HEK293T (cell line): ENCODE measurements around the gene ATPAF2.

Experiments used
- BHLHE40 ChIP-seq: fragments of 450-650 bp; IDR thresholded peaks from 2 replicates; pipeline ENCODE4 v1.6.1; 2016; ENCODE audit warnings: mild to moderate bottlenecking, moderate library complexity, borderline replicate concordance
- HDGF ChIP-seq: fragments of 450-650 bp; IDR thresholded peaks from 2 replicates; pipeline ENCODE4 v1.6.1; 2017; ENCODE audit warnings: antibody characterized with exemption, borderline replicate concordance
- SP1 ChIP-seq: fragments of 450-650 bp; IDR thresholded peaks from 2 replicates; pipeline ENCODE4 v1.6.1; 2017
- SUZ12 ChIP-seq: fragments of 450-650 bp; IDR thresholded peaks from 2 replicates; pipeline ENCODE4 v1.6.1; 2016; ENCODE audit warnings: mild to moderate bottlenecking

DNA sequence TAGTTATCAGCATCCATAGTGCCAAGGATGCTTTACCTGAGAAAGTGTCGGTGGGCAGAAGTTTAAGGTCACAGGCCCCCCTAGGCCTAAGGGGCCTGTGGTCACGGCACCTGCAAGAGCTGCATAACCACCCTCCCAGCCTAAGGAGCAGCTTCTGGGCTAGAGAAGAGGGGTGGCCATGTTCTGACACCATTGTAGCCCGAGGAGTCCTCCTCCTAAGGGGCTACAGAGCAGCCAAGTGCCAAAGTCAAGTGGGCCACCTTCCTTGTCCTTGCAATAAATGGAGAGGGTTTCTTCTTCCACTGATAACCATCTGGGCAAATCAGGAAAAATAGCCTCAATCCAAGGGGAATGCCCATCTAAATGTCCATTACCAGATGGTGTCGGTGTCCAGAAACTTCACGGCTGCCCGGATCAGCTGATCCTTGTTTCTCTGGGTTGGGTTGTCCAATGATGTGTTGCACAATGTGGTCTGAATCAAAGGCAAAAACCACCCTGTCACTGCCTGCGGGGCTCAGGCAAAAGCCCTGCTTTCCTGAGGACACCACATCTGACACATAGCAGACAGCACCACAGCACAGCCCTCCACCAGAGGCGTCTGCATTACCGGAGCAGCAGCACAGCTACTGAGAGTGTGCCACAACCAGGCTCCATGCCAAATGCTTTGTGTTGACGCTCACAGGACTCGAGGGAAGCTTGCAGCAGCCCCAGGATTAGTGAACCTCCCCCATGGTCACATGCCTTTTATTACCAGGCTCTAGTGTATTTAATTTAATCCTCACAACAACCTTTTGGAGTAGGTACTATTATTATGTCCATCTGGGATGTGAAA is 12.8 kb downstream of the ATPAF2 start:
- no peak for TF ChIP-seq BHLHE40
- TF ChIP-seq SUZ12, result no peak
- no peak for TF ChIP-seq HDGF
- TF ChIP-seq SP1, result no peak
